Renal cortical epithelial cell (primary cell): ENCODE data around the gene RIOK1. TPM values are rescaled to one million over a fixed set of nuclear protein-coding genes. Genes with fewer than 3 reads are reported as not detected.
"Not testable (repeated sequence)": the region's sequence is repeated elsewhere in the genome, so short reads cannot be mapped to it uniquely, and the experiment has no call there.

Experiments used
- DNase-seq: peaks from one replicate; pipeline ENCODE4 v3.0.0-alpha.2; 2011; ENCODE audit warnings: low read depth
- total RNA-seq: library from RNA; depleted of rRNA; stranded (reverse); fragments of >200 nt; gene quantifications from 2 replicates; pipeline ENCODE4 v1.2.3, GENCODE V29; 2014

Gene RIOK1
- total RNA-seq, 1 donor from 2014 or later, result 16.9 TPM

DNA sequence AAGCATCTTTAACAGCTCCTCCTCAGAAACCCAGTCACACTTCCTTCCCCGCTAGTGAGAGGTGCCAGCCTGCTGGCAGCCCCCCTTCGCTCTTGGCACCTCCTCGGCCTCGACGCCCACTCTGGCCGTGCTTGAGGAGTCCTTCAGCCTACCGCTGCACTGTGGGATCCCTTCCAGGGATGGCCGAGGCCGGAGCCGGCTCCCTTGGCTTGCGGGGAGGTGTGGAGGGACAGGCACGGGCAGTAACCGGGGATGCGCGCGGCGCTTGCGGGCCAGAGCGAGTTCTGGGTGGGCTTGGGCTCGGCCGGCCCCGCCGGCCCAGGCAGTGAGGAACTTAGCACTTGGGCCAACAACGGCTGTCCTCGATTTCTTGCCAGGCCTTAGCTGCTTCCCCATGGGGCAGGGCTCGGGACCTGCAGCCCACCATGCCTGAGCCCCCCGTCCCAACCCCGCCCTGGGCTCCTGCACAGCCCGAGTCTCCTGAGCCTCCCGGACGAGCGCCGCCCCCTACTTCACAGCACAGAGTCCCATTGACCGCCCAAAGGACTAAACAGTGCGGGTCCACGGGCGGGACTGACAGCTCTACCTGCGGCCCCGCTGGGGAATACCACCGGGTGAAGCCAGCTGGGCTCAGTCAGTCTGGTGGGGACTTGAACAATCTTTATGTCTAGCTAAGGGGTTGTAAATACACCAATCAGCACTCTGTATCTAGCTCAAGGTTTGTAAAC, 51.6 kb downstream of the RIOK1 start:
- DNase-seq, result no peak

- no peak for DNase-seq
Observed at GRCh38 chr6:7442467-7442866, 52.9 kb downstream of the RIOK1 start.

DNA sequence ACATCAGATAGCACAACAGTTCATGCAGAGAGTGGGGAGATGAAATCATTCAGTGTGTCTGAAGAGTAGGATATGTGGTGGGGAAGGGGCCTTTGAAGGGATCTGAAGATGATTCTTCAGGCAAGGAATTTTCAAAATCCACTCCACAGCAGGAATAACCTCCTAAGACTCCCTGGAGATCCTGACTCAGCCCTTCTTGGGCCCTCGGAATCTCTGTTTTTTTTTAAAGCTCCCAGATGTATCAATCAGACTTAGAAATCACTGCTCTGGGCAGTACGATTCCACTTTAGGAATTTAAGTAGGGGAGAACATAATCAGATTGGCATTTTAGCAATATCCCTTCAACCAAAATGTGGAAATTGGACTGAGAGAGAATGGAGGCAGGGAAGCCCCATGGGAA, 55.5 kb downstream of the RIOK1 start:
- no peak for DNase-seq

DNA sequence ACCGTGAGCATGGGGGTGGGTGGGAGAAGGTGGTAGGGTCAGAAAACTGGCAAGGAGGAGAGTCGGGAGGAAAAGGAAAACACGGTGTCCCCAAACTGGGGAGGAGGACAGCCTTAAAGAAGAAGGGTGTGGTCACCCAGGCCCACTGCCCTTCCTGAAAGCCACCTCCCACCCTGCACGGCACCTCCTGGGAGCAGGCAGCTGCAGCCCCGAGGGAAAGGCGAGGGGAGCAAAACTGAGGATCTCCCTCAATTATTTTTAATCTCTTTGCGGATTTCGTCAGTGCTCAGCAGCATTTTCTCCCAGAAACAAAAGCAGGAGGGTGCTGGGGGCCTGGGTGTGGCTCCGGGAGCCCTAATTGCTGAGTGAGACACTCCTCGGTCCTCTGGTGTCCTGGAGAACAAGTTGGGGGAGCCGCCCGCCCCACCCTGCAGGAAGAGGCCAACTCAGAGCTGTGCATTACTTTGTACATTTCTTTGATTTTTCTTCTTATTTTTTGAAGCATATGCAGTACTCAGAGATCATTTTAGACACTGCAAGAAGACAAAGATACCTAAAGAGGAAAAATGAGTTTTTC, 56.4 kb downstream of the RIOK1 start:
- no peak for DNase-seq

DNA sequence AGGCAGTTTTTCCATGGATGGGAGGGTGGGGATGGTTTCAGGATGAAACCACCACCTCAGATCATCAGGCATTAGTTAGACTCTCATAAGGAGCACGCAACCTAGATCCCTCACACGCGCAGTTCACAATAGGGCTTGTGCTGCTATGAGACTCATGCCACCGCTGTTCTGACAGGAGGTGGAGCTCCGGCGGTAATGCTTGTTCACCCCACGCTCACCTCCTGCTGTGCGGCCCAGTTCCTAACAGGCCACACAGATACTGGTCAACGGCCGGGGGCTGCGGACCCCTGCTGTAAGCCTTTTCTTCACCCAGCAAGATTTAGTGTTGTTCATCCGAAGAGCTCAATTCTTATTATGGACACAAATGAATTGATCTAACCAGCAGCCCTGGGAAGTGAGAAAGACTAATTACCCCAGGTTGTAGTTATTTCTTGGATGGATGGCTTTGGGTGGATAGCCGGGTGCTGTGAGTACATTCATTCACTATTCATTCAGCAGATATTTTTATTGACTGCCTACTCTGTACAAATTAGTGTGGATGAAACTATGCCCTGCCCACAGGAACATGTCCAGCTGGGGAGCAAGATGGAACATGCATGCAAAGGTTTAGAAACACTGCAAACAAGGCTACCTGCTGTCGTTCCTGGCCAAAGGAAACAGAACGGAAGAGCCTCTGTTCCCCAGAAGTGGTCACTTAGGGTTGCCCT, 57.2 kb downstream of the RIOK1 start:
- DNase-seq, result no peak

DNA sequence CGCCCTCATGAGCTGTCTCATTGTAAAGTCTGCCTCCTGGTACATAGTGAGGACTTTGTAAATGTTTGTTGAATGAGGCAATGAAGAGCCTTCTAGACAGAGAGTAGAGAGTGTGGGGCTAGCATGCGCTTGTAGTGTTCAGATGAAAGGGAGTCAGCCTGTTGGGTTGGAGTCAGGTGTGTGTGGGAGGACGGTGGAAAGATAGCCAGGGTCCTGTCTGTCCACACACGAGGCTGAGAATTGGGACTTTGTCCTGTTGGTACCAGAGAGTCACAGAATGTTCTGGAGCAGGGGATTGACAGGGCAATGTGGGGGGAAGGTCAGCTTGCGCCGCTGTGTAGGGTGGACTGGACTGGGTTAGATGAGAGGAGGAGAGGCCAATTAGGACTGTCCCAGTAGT, 58.6 kb downstream of the RIOK1 start:
- DNase-seq, result no peak

GRCh38 chr6:7449018-7449417, 59.4 kb downstream of the RIOK1 start:
- no peak for DNase-seq

- DNase-seq, result no peak
Observed at GRCh38 chr6:7451326-7451725, 61.7 kb downstream of the RIOK1 start.

DNA sequence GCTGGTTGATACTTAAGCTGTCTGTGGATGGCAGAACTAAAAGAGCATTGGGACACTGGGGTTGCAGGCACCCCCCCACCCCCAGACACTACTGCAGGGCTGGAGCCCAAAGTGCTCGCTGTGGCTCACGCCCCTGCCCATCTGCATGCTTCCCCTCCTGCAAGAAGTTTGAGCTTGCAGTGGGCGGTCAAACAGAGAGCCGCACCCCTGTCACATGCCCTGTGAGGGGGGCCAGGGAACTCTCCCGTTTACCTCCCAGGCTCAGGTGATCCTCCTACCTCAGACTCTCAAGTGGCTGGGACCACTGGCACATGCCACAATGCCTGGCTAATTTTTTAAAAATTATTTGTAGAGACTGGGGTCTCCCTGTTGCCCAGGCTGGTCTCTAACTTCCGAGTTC, 63.3 kb downstream of the RIOK1 start:
- DNase-seq, result no peak

- DNase-seq, result no peak
Observed at GRCh38 chr6:7454696-7455358, 65.2 kb downstream of the RIOK1 start.

- not testable (repeated sequence) for DNase-seq
Observed at GRCh38 chr6:7456302-7456701, 66.7 kb downstream of the RIOK1 start.

DNA sequence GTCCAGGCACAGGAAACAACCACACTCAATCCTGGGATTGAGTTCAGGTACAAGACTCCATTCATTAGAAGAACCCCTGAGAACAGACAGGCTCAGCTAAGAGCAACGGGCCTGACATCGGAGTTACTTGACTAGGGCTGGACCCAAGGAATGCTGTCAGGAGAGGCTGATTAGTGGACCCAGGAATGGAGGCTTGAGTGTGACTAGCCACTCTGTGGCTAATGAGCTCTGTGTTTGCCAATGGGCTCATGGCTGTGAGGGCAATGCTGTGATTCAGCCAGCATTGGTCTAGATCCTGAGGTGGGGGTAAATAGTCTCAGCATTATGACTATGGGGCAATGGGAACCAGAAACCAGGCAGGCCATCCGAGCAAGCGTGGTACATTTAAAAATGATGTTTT, 71.8 kb downstream of the RIOK1 start:
- DNase-seq, result peak; percentile 9

- DNase-seq, result peak; percentile 13
Observed at GRCh38 chr6:7463785-7464184, 74.2 kb downstream of the RIOK1 start.

- DNase-seq, result peak; percentile 23
Observed at GRCh38 chr6:7467007-7467897, 77.6 kb downstream of the RIOK1 start.

Other genes starting within 250 kb of the RIOK1 start
- 71.0 and 169 TPM in 2 replicates for gene SSR1, start 76.6 kb upstream of the RIOK1 start, total RNA-seq
- gene CAGE1, start 66 bp upstream of the RIOK1 start, total RNA-seq, result 0.17 TPM in 1 of 2 replicates, not detected in the other
- gene DSP, start 151.9 kb downstream of the RIOK1 start, total RNA-seq, result 104 and 173 TPM in 2 replicates
- 12.7 and 14.1 TPM in 2 replicates for gene SNRNP48, start 200.4 kb downstream of the RIOK1 start, total RNA-seq